ENCODE results near the gene AJAP1. TPM values are rescaled to one million over a fixed set of nuclear protein-coding genes. Genes with fewer than 3 reads are reported as not detected.
A peak's percentile ranks its signal among the peaks of the same experiment; 100 is the strongest.

The AJAP1 gene
- total RNA-seq: 1 to 10 TPM in 1 of 5 donors, under 1 TPM in 4; 0.44 to 4.4 (median 0.61) TPM
- 0.04 TPM for total RNA-seq (2013)
- total RNA-seq: 0 to 2.5 (median 0.81) reads per million in 29 experiments

- H3K36me3 ChIP-seq (ENCODE audit: control insufficient read depth in 2 of 2, extremely low read depth in 1 of 2, insufficient read depth in 1 of 2, low read length in 1 of 2): no peaks in the 10 kb centered on the region
- peak within 1 kb of the TSS in 2 of 3 donors; percentile 17 to 24 for H3K4me3 Mint-ChIP-seq
- POLR2A ChIA-PET: no interaction called here
- WGBS (ENCODE audit: insufficient coverage): 9% methylated on average over 98 of the region's 112 CpGs
- no peaks in the 10 kb centered on the region for H3K36me3 Mint-ChIP-seq
- peaks cover 0 to 7% (median 7%) of the 10 kb centered on the region in 3 donors for H3K4me1 Mint-ChIP-seq
- no peak for DNase-seq
- no peak for ATAC-seq (replicated peaks in 1 of 4)
- no peak within 1 kb of the TSS for H3K27ac Mint-ChIP-seq
- CTCF ChIA-PET: interaction anchor here in 1 of 2 donors (0.8 kb wide), 1 partner anchor 14 kb away, joined by 3 read pairs; no protein-coding TSS in a partner anchor
- H3K9me3 Mint-ChIP-seq: no peaks in the 10 kb centered on the region
- H3K27ac ChIP-seq (ENCODE audit: low read length): no peak within 1 kb of the TSS
- peaks cover 10 to 63% of the 10 kb centered on the region in 2 experiments for H3K27me3 ChIP-seq (replicated peaks in 1 of 2; ENCODE audit: control insufficient read depth in 2 of 2, extremely low read depth in 1 of 2, insufficient read depth in 2 of 2, low read length in 1 of 2)
- H3K27me3 Mint-ChIP-seq: peaks cover 19 to 41% of the 10 kb centered on the region in 2 donors
- H3K4me1 ChIP-seq (ENCODE audit: control insufficient read depth in 1 of 2, extremely low read depth in 1 of 2, insufficient read depth in 2 of 2, low read length in 2 of 2): peaks cover 0 to 9% of the 10 kb centered on the region in 2 experiments
- H3K9me3 ChIP-seq: no peaks in the 10 kb centered on the region
- no peak within 1 kb of the TSS for H3K4me3 ChIP-seq (ENCODE audit: control insufficient read depth in 1 of 2, extremely low read depth in 1 of 2, low read length in 1 of 2)
Observed at GRCh38 chr1:4653796-4654725, at the start of gene AJAP1. TSS of gene AJAP1 (plus strand) at chr1:4654609. CDS start at chr1:4655426, 817 bp downstream.

GRCh38 chr1:4605158-4605557, 49.3 kb upstream of the AJAP1 start:
- Mint-ChIP-seq H3K27ac (no peak overlapping the region), H3K27me3 (peaks cover 25 to 31% of the 10 kb centered on the region in 2 donors), H3K4me3 (no peak overlapping the region), H3K36me3 (no peaks in the 10 kb centered on the region), H3K9me3 (peaks cover 0 to 8% (median 4%) of the 10 kb centered on the region in 3 donors), H3K4me1 (no peaks in the 10 kb centered on the region)
- no peaks in the 10 kb centered on the region for H3K9me3 ChIP-seq
- DNase-seq (no peak), ATAC-seq (replicated peaks in 1 of 4) (no peak)
- no peaks in the 10 kb centered on the region for H3K36me3 ChIP-seq (ENCODE audit: control insufficient read depth in 2 of 2, extremely low read depth in 1 of 2, insufficient read depth in 1 of 2, low read length in 1 of 2)
- H3K27ac ChIP-seq (ENCODE audit: low read length): no peak overlapping the region
- H3K4me1 ChIP-seq (ENCODE audit: control insufficient read depth in 1 of 2, extremely low read depth in 1 of 2, insufficient read depth in 2 of 2, low read length in 2 of 2): no peaks in the 10 kb centered on the region
- 88% methylated on average over 6 of the region's 6 CpGs for WGBS (ENCODE audit: insufficient coverage)
- ChIA-PET POLR2A (no interaction called here), CTCF (no interaction called here)
- peaks cover 0 to 33% of the 10 kb centered on the region in 2 experiments for H3K27me3 ChIP-seq (replicated peaks in 1 of 2; ENCODE audit: control insufficient read depth in 2 of 2, extremely low read depth in 1 of 2, insufficient read depth in 2 of 2, low read length in 1 of 2)
- no peak overlapping the region for H3K4me3 ChIP-seq (ENCODE audit: control insufficient read depth in 1 of 2, extremely low read depth in 1 of 2, low read length in 1 of 2)

- Mint-ChIP-seq H3K4me1 (no peaks in the 10 kb centered on the region), H3K4me3 (no peak overlapping the region), H3K9me3 (peaks cover 0 to 10% (median 9%) of the 10 kb centered on the region in 3 donors), H3K36me3 (no peaks in the 10 kb centered on the region), H3K27ac (no peak overlapping the region), H3K27me3 (peaks cover 18 to 22% of the 10 kb centered on the region in 2 donors)
- Histone ChIP-seq H3K36me3 (ENCODE audit: control insufficient read depth in 2 of 2, extremely low read depth in 1 of 2, insufficient read depth in 1 of 2, low read length in 1 of 2) (no peaks in the 10 kb centered on the region), H3K4me1 (ENCODE audit: control insufficient read depth in 1 of 2, extremely low read depth in 1 of 2, insufficient read depth in 2 of 2, low read length in 2 of 2) (no peaks in the 10 kb centered on the region), H3K27ac (ENCODE audit: low read length) (no peak overlapping the region), H3K9me3 (no peaks in the 10 kb centered on the region), H3K27me3 (replicated peaks in 1 of 2; ENCODE audit: control insufficient read depth in 2 of 2, extremely low read depth in 1 of 2, insufficient read depth in 2 of 2, low read length in 1 of 2) (peaks cover 0 to 27% of the 10 kb centered on the region in 2 experiments), H3K4me3 (ENCODE audit: control insufficient read depth in 1 of 2, extremely low read depth in 1 of 2, low read length in 1 of 2) (no peak overlapping the region)
- ATAC-seq (replicated peaks in 1 of 4) (no peak), DNase-seq (no peak)
- POLR2A ChIA-PET: no interaction called here
- 84% methylated on average over 21 of the region's 24 CpGs for WGBS (ENCODE audit: insufficient coverage)
- CTCF ChIA-PET: no interaction called here
Observed at GRCh38 chr1:4611563-4612341, 42.7 kb upstream of the AJAP1 start.

GRCh38 chr1:4612991-4613390, 41.4 kb upstream of the AJAP1 start:
- Mint-ChIP-seq H3K36me3 (no peaks in the 10 kb centered on the region), H3K27ac (no peak overlapping the region), H3K9me3 (peaks cover 0 to 10% (median 9%) of the 10 kb centered on the region in 3 donors), H3K27me3 (peaks cover 13 to 17% of the 10 kb centered on the region in 2 donors), H3K4me3 (no peak overlapping the region), H3K4me1 (no peaks in the 10 kb centered on the region)
- Histone ChIP-seq H3K27ac (ENCODE audit: low read length) (no peak overlapping the region), H3K4me3 (ENCODE audit: control insufficient read depth in 1 of 2, extremely low read depth in 1 of 2, low read length in 1 of 2) (no peak overlapping the region), H3K9me3 (no peaks in the 10 kb centered on the region), H3K27me3 (replicated peaks in 1 of 2; ENCODE audit: control insufficient read depth in 2 of 2, extremely low read depth in 1 of 2, insufficient read depth in 2 of 2, low read length in 1 of 2) (peaks cover 0 to 23% of the 10 kb centered on the region in 2 experiments), H3K36me3 (ENCODE audit: control insufficient read depth in 2 of 2, extremely low read depth in 1 of 2, insufficient read depth in 1 of 2, low read length in 1 of 2) (no peaks in the 10 kb centered on the region), H3K4me1 (ENCODE audit: control insufficient read depth in 1 of 2, extremely low read depth in 1 of 2, insufficient read depth in 2 of 2, low read length in 2 of 2) (no peaks in the 10 kb centered on the region)
- 77% methylated on average over 3 of the region's 7 CpGs for WGBS (ENCODE audit: insufficient coverage)
- ATAC-seq (replicated peaks in 1 of 4): no peak
- POLR2A ChIA-PET: no interaction called here
- DNase-seq: no peak
- CTCF ChIA-PET: no interaction called here

GRCh38 chr1:4613606-4614370, 40.6 kb upstream of the AJAP1 start:
- Mint-ChIP-seq H3K9me3 (peaks cover 0 to 10% (median 9%) of the 10 kb centered on the region in 3 donors), H3K27ac (no peak overlapping the region), H3K27me3 (peaks cover 11% of the 10 kb centered on the region in 2 donors), H3K4me1 (no peaks in the 10 kb centered on the region), H3K36me3 (no peaks in the 10 kb centered on the region), H3K4me3 (no peak overlapping the region)
- H3K4me3 ChIP-seq (ENCODE audit: control insufficient read depth in 1 of 2, extremely low read depth in 1 of 2, low read length in 1 of 2): no peak overlapping the region
- H3K36me3 ChIP-seq (ENCODE audit: control insufficient read depth in 2 of 2, extremely low read depth in 1 of 2, insufficient read depth in 1 of 2, low read length in 1 of 2): no peaks in the 10 kb centered on the region
- H3K27ac ChIP-seq (ENCODE audit: low read length): no peak overlapping the region
- CTCF ChIA-PET: no interaction called here
- WGBS (ENCODE audit: insufficient coverage): 83% methylated on average over 23 of the region's 26 CpGs
- DNase-seq (no peak), ATAC-seq (replicated peaks in 1 of 4) (no peak)
- peaks cover 0 to 20% of the 10 kb centered on the region in 2 experiments for H3K27me3 ChIP-seq (replicated peaks in 1 of 2; ENCODE audit: control insufficient read depth in 2 of 2, extremely low read depth in 1 of 2, insufficient read depth in 2 of 2, low read length in 1 of 2)
- no peaks in the 10 kb centered on the region for H3K4me1 ChIP-seq (ENCODE audit: control insufficient read depth in 1 of 2, extremely low read depth in 1 of 2, insufficient read depth in 2 of 2, low read length in 2 of 2)
- POLR2A ChIA-PET: no interaction called here
- no peaks in the 10 kb centered on the region for H3K9me3 ChIP-seq

Data from T-cell (primary cell).